Measurements from ENCODE around the gene WBP4. TPM values are rescaled to one million over a fixed set of nuclear protein-coding genes. Genes with fewer than 3 reads are reported as not detected.
"Not testable (repeated sequence)": the region's sequence is repeated elsewhere in the genome, so short reads cannot be mapped to it uniquely, and the experiment has no call there.

The WBP4 gene
- total RNA-seq, 1 experiment from 2014 or later, result 10.0 TPM

- POLR2A ChIA-PET, result interaction anchor here (0.5 to 0.6 kb wide), 2 partner anchors 238 to 266 kb away, joined by 3 read pairs; no protein-coding TSS in a partner anchor
- CTCF ChIA-PET, result no interaction called here
- Histone ChIP-seq H3K36me3 (ENCODE audit: control insufficient read depth, insufficient read depth, low read length) (no peaks in the 10 kb centered on the region), H3K9me3 (ENCODE audit: control insufficient read depth, insufficient read depth, low read depth, low read length) (no peaks in the 10 kb centered on the region), H3K4me1 (ENCODE audit: control insufficient read depth, insufficient read depth, low read length) (no peaks in the 10 kb centered on the region), H3K27ac (ENCODE audit: low read length) (no peak overlapping the region), H3K4me3 (ENCODE audit: low read depth in 2 of 2, low read length in 2 of 2) (no peak overlapping the region), H3K27me3 (ENCODE audit: control insufficient read depth, insufficient read depth, low read length) (no peaks in the 10 kb centered on the region)
- in situ Hi-C loops (cut with HindIII; ENCODE audit: low pct_unique_long_range_greater_than_20kb, low sequenced_read_pairs) (no loop called here), intact Hi-C loops (cut with micrococcal nuclease; ENCODE audit: unreplicated experiment) (no loop called here)
- no TSS peak for BruUV-seq (replicated peaks)
- DNase-seq (ENCODE audit: low read depth, low spot score) (no peak), ATAC-seq (no peak)
- TF ChIP-seq REST (IDR thresholded peaks at IDR 0.05; ENCODE audit: insufficient read depth in 1 of 2, low read depth in 2 of 2, low read length in 1 of 2), result no peak
- TF ChIP-seq CTCF (IDR thresholded peaks at IDR 0.05), result no peak
- TF ChIP-seq TCF7L2 (IDR thresholded peaks at IDR 0.05; ENCODE audit: low read depth, low read length), result no peak
- TF ChIP-seq SIN3A (IDR thresholded peaks at IDR 0.05; ENCODE audit: borderline replicate concordance, insufficient read depth, low read depth, low read length), result no peak
Measured at GRCh38 chr13:41085961-41086585, 24.8 kb downstream of the WBP4 start.

GRCh38 chr13:41095681-41096080, 34.4 kb downstream of the WBP4 start:
- in situ Hi-C loops (cut with HindIII; ENCODE audit: low pct_unique_long_range_greater_than_20kb, low sequenced_read_pairs); H3K27me3 ChIP-seq (ENCODE audit: control insufficient read depth, insufficient read depth, low read length); ATAC-seq; BruUV-seq (replicated peaks); intact Hi-C loops (cut with micrococcal nuclease; ENCODE audit: unreplicated experiment); H3K4me1 ChIP-seq (ENCODE audit: control insufficient read depth, insufficient read depth, low read length); POLR2A ChIA-PET; CTCF ChIA-PET; H3K27ac ChIP-seq (ENCODE audit: low read length); H3K36me3 ChIP-seq (ENCODE audit: control insufficient read depth, insufficient read depth, low read length); H3K9me3 ChIP-seq (ENCODE audit: control insufficient read depth, insufficient read depth, low read depth, low read length); H3K4me3 ChIP-seq (ENCODE audit: low read depth in 2 of 2, low read length in 2 of 2); DNase-seq (ENCODE audit: low read depth, low spot score): not testable (repeated sequence)

GRCh38 chr13:41098761-41099160, 37.5 kb downstream of the WBP4 start:
- Histone ChIP-seq H3K4me3 (ENCODE audit: low read depth in 2 of 2, low read length in 2 of 2) (no peak overlapping the region), H3K4me1 (ENCODE audit: control insufficient read depth, insufficient read depth, low read length) (no peaks in the 10 kb centered on the region), H3K9me3 (ENCODE audit: control insufficient read depth, insufficient read depth, low read depth, low read length) (no peaks in the 10 kb centered on the region), H3K36me3 (ENCODE audit: control insufficient read depth, insufficient read depth, low read length) (no peaks in the 10 kb centered on the region), H3K27me3 (ENCODE audit: control insufficient read depth, insufficient read depth, low read length) (no peaks in the 10 kb centered on the region), H3K27ac (ENCODE audit: low read length) (no peak overlapping the region)
- ChIA-PET CTCF (interaction anchor here (0.7 kb wide), 1 partner anchor 1533 kb away, joined by 4 read pairs; no protein-coding TSS in a partner anchor), POLR2A (no interaction called here)
- DNase-seq (ENCODE audit: low read depth, low spot score) (no peak), ATAC-seq (no peak)
- in situ Hi-C loops (cut with HindIII; ENCODE audit: low pct_unique_long_range_greater_than_20kb, low sequenced_read_pairs), result no loop called here
- intact Hi-C loops (cut with micrococcal nuclease; ENCODE audit: unreplicated experiment), result no loop called here
- TF ChIP-seq TCF7L2 (IDR thresholded peaks at IDR 0.05; ENCODE audit: low read depth, low read length) (no peak), REST (IDR thresholded peaks at IDR 0.05; ENCODE audit: insufficient read depth in 1 of 2, low read depth in 2 of 2, low read length in 1 of 2) (no peak), CTCF (IDR thresholded peaks at IDR 0.05) (no peak), POLR2AphosphoS5 (IDR thresholded peaks at IDR 0.05; ENCODE audit: low read depth, low read length) (no peak), SIN3A (IDR thresholded peaks at IDR 0.05; ENCODE audit: borderline replicate concordance, insufficient read depth, low read depth, low read length) (no peak)
- no TSS peak for BruUV-seq (replicated peaks)

Data from Panc1 (cell line).